ENCODE results near the gene GINS2.

GINS2 gene

DNA sequence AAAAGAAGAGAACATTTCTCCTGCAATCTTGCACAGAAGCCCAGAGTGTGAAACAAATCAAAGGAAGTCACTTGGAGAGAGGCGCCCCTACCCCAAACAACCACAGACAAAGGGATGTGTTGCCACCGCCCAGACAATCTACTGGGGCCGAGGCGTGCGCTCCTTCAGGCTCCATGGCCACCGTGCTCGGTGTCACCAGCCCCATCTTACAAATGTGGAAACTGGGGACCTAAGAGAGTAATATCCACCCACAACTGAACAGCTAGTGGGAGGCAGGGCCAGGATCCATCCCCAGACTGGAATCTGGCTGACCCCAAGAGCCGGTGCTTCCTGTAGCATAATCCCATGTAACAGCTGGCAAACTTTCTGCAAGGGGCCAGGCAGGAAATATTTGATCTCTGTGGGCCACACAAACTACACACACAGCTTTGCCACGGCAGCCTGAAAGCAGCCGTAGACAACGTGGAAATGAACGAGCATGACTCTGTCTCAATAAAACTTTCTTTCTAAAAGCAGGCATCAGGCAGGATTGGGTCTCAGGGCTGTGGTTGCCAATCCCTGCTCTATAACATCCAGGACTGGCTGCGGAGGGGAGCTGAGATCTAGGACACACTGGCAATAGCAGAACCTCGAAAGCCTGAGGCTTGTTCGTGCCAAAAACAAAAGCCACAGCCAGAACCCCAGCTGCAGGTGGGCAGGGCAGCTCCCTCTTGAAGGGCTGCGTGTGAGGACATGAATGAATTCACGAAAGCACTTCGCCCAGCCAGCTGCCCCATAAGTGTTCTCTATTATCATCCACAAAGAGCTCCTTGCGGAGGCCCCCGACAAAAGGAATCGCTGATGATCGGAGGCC is 26.6 kb upstream of the GINS2 start:
- no peak for DNase-seq

GRCh38 chr16:85712801-85713200 is 24.0 kb upstream of the GINS2 start:
- no peak for DNase-seq

GRCh38 chr16:85711982-85712587 is 23.3 kb upstream of the GINS2 start:
- no peak for DNase-seq

DNA sequence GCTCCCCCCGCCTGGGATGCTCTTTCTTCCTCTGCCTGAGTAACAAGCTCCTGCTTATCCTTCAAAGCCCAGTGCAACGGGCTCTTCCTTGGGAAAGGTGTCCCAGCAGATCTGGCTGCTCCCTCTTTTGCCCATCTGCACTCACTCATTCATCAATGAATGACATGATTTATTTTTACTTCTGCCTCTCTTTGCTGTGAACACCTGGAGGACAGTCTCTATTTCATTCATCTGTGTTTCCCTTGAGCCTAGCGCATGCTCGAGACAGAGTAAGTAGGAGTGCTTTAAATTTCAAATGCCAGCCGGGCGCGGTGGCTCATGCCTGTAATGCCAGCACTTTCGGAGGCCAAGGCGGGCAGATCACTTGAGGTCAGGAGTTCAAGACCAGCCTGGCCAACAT is 22.0 kb upstream of the GINS2 start:
- DNase-seq: no peak

- no peak for DNase-seq
Observed at GRCh38 chr16:85709766-85710585, 21.2 kb upstream of the GINS2 start.

DNA sequence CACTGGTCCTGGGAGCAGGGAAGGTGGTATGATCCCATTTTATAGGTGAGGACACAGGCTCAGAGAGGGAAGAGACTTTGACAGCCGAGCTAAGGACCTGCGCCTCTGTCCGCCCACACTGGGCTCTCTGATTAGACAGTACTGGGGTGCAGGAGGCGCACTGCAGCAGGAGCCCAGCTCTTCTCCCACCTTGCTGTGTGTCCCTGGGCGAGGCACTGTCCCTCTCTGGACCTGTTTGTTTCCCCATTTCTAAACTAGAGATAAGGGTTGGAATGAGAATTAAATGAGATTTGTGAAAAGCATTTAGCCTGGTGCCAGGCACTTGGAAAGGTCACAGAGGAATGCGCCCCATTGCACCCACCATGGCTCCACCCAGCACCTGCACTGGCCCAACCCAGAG is 19.6 kb upstream of the GINS2 start:
- DNase-seq: no peak

- DNase-seq: no peak
Observed at GRCh38 chr16:85707528-85708095, 18.9 kb upstream of the GINS2 start.

GRCh38 chr16:85706449-85707034 is 17.8 kb upstream of the GINS2 start:
- DNase-seq: no peak

- no peak for DNase-seq
Observed at GRCh38 chr16:85704900-85705846, 16.4 kb upstream of the GINS2 start.

DNA sequence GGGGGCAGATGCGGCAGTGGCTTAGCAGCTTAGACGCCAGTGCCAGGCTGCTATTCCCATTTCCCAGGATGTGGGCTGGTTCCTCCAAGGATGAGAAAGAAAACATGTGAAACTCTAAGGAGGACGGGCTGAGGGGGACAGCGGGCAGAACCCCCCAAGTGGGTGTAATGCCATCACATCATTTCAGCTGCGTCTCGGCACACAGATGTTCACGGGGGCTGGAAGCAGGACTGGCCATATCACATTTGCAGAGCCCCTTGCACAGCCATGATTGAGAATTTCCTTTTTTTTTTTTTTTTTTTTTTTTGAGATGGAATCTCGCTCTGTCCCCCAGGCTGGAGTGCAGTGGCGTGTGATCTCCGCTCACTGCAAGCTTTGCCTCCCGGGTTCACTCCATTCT is 15.3 kb upstream of the GINS2 start:
- DNase-seq: no peak

DNA sequence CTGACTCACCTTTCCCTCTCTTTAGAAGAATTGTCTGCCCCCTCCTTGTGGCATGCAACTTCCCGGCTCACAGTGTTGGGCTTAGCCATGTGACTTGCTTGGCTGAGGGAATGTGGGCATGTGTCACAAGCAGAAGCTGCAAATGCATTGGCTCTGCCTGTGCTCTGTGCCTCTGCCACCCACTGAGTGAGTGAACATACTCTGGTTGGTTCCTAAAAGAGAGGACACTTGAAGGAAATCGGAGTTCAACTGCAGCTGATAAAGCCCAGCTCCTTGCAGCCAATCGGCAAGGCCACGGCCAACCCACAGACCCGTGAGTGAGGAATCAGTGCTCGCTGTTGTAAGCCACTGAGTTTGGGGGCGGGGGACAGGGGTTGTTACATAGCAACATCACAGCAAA is 10.9 kb upstream of the GINS2 start:
- DNase-seq: no peak

DNA sequence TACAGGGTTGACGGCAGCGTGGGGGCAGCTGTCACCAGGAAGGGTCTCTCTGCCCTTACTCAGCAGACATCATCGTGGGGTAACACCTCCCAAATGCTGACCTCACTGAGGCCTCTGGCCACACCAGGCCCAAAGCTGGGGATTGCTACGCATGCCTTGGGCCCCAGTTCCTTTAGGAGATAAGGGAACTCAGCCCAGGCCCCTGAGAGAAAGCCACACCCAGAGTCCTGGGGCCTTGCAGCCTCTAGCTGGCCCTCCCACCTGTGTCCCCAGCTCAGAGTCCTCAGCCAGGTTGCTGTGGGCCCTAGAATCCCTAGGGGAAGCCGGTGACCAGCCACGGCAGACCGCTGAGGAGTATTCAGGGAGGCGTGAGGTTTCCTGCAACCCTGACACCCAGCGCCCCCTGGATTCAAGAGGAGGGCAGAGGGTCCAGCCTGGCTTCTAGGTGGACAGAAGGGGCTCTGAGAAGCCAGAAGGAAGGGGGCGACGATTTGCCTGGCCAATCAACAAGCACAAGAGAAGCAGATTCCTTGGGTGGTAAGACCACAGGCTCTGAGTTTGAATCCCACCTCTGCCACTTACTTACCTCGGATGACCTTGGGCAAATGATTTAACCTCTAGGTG is 10.3 kb upstream of the GINS2 start:
- no peak for DNase-seq

DNA sequence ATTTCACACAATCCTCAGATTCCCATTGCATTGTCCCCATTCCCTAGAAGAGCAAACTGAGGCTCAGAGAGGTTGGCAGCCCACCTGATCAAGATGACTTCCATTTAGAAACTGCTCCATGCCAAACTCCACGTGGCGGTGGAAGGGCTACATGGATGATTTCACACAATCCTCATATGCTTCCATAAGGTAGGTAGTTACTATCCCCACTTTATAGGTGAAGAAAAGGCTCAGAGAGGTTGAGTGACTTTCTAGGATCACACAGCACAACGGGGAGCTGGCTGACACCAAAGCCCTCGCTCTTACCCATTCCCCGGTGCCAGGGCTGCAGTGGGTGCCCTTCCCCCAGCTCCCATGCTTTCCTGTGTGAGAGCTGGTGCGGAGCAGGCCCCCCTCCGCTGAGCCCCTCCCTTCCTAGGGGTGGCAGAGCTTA is 9.7 kb upstream of the GINS2 start:
- DNase-seq: no peak

- DNase-seq: no peak
Observed at GRCh38 chr16:85697431-85697830, 8.7 kb upstream of the GINS2 start.

DNA sequence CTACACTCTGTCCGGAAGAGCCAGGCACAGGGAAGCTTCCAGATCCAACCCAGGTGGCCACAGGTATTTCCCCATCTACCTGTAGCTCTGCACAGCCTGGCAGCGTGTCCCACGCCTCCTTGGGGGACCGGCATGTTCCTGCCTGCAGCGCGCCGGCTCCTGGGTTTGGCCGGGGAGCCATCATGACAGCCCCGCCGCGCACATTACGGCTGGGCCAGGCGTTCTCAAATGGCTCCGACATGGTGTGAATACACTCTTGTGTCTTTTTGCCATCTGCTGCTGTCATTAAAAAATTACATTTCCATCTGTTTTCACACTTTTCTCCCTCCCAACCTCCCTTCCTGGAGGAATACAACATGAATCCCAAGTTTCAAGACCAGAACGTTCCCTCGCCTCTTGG is 8.0 kb upstream of the GINS2 start:
- no peak for DNase-seq

GRCh38 chr16:85695196-85696128 is 6.7 kb upstream of the GINS2 start:
- no peak for DNase-seq

DNA sequence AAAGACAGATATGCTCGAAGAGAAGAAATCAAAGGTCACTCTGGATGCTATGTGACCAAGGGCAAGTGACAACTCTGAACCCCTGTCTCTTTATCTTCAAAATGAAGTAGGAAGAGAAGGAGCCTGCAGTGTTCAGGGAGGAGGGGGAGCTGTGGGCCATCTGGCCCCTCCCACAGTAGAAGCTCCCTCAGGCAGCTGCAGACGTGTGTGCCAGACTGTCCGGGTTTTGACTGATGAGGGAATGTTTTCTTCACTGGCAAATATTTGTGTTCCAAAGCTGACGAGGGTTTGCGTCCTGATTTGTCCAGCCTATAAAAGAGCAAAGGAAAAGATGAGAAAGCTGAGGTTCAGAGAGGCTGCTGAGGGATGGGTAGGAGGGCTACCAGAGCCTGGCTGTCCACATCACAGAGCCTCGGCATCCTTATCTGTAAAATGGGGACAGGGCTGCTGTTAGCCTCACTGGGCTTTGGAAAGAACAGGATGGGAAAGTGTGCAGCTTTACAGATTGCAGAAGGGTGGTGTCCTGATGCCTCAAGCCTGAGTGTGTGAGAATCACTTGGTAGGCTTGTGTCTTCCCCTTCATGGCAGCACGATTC is 1.8 kb upstream of the GINS2 start:
- DNase-seq: no peak

DNA sequence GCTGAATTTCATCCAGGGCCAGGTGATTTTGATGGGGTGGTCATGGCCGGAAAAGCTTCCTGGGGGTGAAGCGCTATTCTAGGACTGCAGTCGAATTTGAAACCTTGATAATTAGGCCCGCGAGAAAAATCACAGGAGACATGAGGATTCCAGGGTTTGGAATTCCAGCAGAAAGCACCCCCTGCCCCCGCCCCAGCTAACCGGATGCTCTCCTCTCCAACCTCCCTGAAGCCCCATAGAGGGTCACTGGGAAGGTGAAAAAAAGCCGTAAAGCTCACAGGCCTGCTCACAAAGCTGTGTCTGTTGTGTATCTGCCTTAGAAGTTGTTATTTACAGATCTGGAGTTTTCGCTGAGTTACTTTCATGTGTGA is 1.2 kb upstream of the GINS2 start:
- no peak for DNase-seq

- DNase-seq: no peak
Observed at GRCh38 chr16:85689285-85689949, 663 bp upstream of the GINS2 start.
